GM18907 (cell line): ENCODE data around the gene PPP2R5D.
A peak's percentile ranks its signal among the peaks of the same experiment; 100 is the strongest.

Experiments
- ATAC-seq: cut with Tn5 transposase; IDR thresholded peaks from one replicate; pipeline ENCODE4 v1.9.1; 2021; ENCODE audit warnings: mild to moderate bottlenecking, moderate library complexity; ENCODE audit not compliant: unreplicated experiment

The PPP2R5D gene

GRCh38 chr6:42963179-42963854, 21.1 kb upstream of the PPP2R5D start:
- no peak for ATAC-seq

GRCh38 chr6:42963855-42964605, 20.3 kb upstream of the PPP2R5D start:
- no peak for ATAC-seq

GRCh38 chr6:42966571-42966970, 17.8 kb upstream of the PPP2R5D start:
- ATAC-seq = no peak

GRCh38 chr6:42967228-42967627, 17.1 kb upstream of the PPP2R5D start:
- no peak for ATAC-seq

- no peak for ATAC-seq
Measured at GRCh38 chr6:42968126-42968701, 16.2 kb upstream of the PPP2R5D start.

- no peak for ATAC-seq
Measured at GRCh38 chr6:42968783-42969182, 15.6 kb upstream of the PPP2R5D start.

GRCh38 chr6:42969431-42969830, 14.9 kb upstream of the PPP2R5D start:
- ATAC-seq = no peak

- no peak for ATAC-seq
Measured at GRCh38 chr6:42969934-42970333, 14.4 kb upstream of the PPP2R5D start.

GRCh38 chr6:42970871-42971612, 13.3 kb upstream of the PPP2R5D start:
- no peak for ATAC-seq

GRCh38 chr6:42971746-42972327, 12.5 kb upstream of the PPP2R5D start:
- no peak for ATAC-seq

GRCh38 chr6:42973926-42974325, 10.4 kb upstream of the PPP2R5D start:
- ATAC-seq = no peak

GRCh38 chr6:42974919-42975505, 9.4 kb upstream of the PPP2R5D start:
- ATAC-seq = no peak

- ATAC-seq = peak; percentile 21
Measured at GRCh38 chr6:42978487-42978838, 5.9 kb upstream of the PPP2R5D start.

- ATAC-seq = peak; percentile 90
Measured at GRCh38 chr6:42978839-42979522, 5.4 kb upstream of the PPP2R5D start, which contains the start of gene PEX6. Gene PEX6 (minus strand): TSS chr6:42979181. CDS start chr6:42979150, 31 bp downstream.

- ATAC-seq = peak; percentile 7
Measured at GRCh38 chr6:42979523-42980177, 4.7 kb upstream of the PPP2R5D start.

- no peak for ATAC-seq
Measured at GRCh38 chr6:42981836-42982235, 2.5 kb upstream of the PPP2R5D start.

GRCh38 chr6:42984924-42985475, 630 bp downstream of the PPP2R5D start:
- no peak for ATAC-seq

- no peak for ATAC-seq
Measured at GRCh38 chr6:42987533-42988451, 3.4 kb downstream of the PPP2R5D start.
